Measurements from ENCODE around the gene IL3RA.

IL3RA gene

DNA sequence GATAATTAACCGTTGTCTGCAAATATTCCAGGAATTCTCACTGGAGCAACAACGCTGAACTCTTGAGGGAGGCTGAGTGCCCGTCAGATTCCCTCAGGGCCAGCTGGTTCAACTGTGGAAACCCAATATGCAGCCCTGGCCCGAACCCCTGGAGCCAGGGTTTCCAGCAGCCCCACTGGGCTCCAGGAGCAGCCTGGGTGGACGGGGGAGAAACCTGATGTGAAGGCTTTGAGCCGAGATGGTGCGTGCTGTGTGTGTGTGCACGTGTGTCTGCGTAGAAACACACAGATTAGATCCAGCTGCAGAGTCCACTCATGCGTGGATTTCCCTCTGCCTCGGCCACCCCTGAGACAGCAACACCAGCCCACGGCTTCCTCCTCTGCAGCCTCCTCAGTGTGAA is 74.7 kb downstream of the IL3RA start:
- FAIRE-seq = no peak
- DNase-seq (ENCODE audit: insufficient read length) = no peak
- TF ChIP-seq POLR2AphosphoS5 (IDR thresholded peaks at IDR 0.05; ENCODE audit: low read depth, low read length) = no peak

- FAIRE-seq (no peak), DNase-seq (ENCODE audit: insufficient read length) (no peak)
- TF ChIP-seq POLR2AphosphoS5 (IDR thresholded peaks at IDR 0.05; ENCODE audit: low read depth, low read length) (no peak), POLR2A (IDR thresholded peaks at IDR 0.05; ENCODE audit: low read depth, low read length) (no peak), TAF1 (IDR thresholded peaks at IDR 0.05; ENCODE audit: borderline replicate concordance, low read depth, low read length) (no peak)
Measured at GRCh38 chrX:1412551-1413161, 76.1 kb downstream of the IL3RA start.

DNA sequence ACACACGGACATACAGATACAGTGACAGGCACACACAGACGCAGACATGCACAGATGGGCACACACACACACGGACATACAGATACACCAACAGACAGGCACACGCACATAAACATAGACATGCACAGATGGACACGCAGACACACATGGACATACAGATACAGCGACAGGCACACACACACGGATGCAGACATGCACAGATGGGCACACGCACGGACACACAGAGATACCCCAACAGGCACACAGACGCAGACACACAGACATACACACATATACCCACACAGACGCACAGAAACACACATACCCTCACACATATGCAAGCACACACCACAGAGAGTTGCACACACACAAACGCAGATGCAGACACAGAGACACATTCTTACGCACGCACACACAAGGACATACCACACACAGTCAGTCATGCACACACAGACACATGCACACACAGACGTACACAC is 79.8 kb downstream of the IL3RA start:
- no peak for FAIRE-seq
- DNase-seq (ENCODE audit: insufficient read length) = no peak
- TF ChIP-seq TAF1 (IDR thresholded peaks at IDR 0.05; ENCODE audit: borderline replicate concordance, low read depth, low read length) = no peak
- TF ChIP-seq POLR2AphosphoS5 (IDR thresholded peaks at IDR 0.05; ENCODE audit: low read depth, low read length) = 0 out of 2 replicates have a peak, but pooled peaks have one; percentile 13

GRCh38 chrX:1416965-1417760 is 80.6 kb downstream of the IL3RA start:
- peak; percentile 27 for FAIRE-seq
- TF ChIP-seq TAF1 (IDR thresholded peaks at IDR 0.05; ENCODE audit: borderline replicate concordance, low read depth, low read length) = no peak
- TF ChIP-seq POLR2AphosphoS5 (IDR thresholded peaks at IDR 0.05; ENCODE audit: low read depth, low read length) = peak; percentile 57; the same call in 1 of the 2 replicates
- no peak for TF ChIP-seq POLR2A (IDR thresholded peaks at IDR 0.05; ENCODE audit: low read depth, low read length)

GRCh38 chrX:1417921-1418771 is 81.6 kb downstream of the IL3RA start:
- TF ChIP-seq POLR2A (IDR thresholded peaks at IDR 0.05; ENCODE audit: low read depth, low read length) (0 out of 2 replicates have a peak, but pooled peaks have one; percentile 45), TAF1 (IDR thresholded peaks at IDR 0.05; ENCODE audit: borderline replicate concordance, low read depth, low read length) (no peak), POLR2AphosphoS5 (IDR thresholded peaks at IDR 0.05; ENCODE audit: low read depth, low read length) (no peak; the same call in 1 of the 2 replicates)
- no peak for DNase-seq (ENCODE audit: insufficient read length)
- FAIRE-seq = no peak

More at GRCh38 chrX:1416965-1417760, 80.6 kb downstream of the IL3RA start:
- no peak for DNase-seq (ENCODE audit: insufficient read length)

DNA sequence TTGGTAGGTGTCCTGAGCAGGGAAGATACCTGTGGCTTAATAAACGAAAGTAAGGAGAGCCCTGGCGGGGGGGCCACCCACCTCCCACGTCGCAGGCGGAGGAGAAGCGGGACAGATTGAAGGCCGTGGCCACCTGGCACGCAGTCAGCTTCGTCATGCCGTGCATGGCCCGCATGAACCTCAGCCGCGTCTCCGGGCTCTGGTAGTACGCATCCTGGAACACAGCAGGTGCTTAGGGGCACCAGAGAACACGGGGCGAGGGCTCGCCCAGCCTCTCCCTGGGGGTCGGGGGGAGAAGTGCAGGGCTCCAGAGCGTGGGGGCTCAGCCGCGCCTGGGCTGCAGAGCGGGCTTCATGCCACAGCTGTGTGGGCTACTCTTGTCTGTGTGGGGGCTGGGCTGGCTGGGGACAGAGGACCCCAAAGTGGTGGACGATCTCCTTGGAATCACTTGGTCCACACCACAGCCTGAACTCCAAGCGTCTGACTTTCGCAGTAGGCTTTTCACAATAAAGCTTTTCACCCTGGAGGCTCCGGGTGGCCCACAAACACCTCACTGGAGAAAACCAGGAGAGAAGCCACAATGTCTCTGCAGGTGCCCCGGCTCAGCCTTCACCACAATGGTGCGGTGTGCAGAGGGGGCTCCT is 82.4 kb downstream of the IL3RA start:
- FAIRE-seq = no peak
- no peak for DNase-seq (ENCODE audit: insufficient read length)
- TF ChIP-seq POLR2A (IDR thresholded peaks at IDR 0.05; ENCODE audit: low read depth, low read length) (no peak), TAF1 (IDR thresholded peaks at IDR 0.05; ENCODE audit: borderline replicate concordance, low read depth, low read length) (no peak), POLR2AphosphoS5 (IDR thresholded peaks at IDR 0.05; ENCODE audit: low read depth, low read length) (no peak)

DNA sequence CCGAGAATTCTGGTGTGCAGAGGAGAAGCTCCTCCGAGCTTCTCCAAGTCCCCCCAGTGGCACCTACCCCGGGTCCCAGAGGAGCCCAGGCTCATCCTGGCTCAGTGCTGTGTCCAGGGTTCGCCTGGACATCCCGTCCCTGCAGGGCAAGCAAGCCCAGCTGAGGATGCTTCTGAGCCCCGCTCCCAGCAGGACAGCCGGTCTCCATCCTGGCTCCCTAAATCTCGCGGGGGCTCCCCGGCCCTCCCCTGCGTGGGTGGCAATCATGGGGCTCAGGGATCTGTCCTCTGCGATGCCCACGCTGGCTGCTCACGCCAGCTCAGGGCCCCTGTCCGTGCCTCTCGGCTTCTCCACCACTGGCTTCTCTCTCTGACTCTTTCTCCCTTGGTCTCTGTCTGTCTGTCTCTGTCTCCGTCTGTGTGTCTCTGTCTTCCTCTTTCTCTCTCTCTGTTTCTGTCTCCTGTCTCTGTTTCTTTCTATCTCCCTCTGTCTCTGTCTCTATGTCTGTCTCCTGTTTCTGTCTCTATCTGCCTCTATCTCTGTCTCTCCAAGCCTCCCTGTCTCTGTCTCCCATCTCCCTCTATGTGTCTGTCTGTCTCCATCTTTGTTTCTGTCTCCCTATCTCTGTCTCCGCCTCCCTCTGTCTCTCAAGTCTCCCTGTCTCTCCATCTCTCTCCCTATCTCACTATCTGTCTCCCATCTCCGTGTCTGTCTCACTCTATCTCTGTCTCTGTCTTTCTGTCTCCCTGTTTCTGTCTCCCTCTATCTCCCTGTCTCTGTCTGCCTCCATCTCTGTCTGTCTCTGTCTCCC is 83.2 kb downstream of the IL3RA start:
- FAIRE-seq (no peak), DNase-seq (ENCODE audit: insufficient read length) (no peak)
- TF ChIP-seq POLR2AphosphoS5 (IDR thresholded peaks at IDR 0.05; ENCODE audit: low read depth, low read length) (no peak; the same call in 1 of the 2 replicates), TAF1 (IDR thresholded peaks at IDR 0.05; ENCODE audit: borderline replicate concordance, low read depth, low read length) (no peak), POLR2A (IDR thresholded peaks at IDR 0.05; ENCODE audit: low read depth, low read length) (no peak)

DNA sequence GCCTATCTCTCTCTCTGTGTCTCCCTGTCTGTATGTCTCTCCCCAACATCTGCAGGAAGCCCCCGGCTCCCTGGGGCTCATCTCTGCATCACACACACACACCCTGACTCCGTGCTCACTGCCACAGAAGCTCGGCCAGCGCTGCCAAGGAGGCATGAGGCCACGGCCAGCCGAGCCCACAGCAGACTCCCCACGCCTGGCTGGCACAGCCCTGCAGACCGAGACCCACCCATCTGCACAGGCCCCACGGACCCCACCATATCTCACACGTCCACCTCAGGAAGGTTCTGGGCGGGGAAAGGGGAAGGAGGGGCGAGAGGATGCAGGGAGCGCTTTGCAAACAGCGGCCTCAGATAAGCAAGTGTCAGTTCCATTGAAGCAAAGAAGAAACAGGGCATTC is 83.8 kb downstream of the IL3RA start:
- TF ChIP-seq TAF1 (IDR thresholded peaks at IDR 0.05; ENCODE audit: borderline replicate concordance, low read depth, low read length) = no peak
- no peak for TF ChIP-seq POLR2A (IDR thresholded peaks at IDR 0.05; ENCODE audit: low read depth, low read length)
- no peak for TF ChIP-seq POLR2AphosphoS5 (IDR thresholded peaks at IDR 0.05; ENCODE audit: low read depth, low read length)
- DNase-seq (ENCODE audit: insufficient read length) (no peak), FAIRE-seq (peak; percentile 5)

DNA sequence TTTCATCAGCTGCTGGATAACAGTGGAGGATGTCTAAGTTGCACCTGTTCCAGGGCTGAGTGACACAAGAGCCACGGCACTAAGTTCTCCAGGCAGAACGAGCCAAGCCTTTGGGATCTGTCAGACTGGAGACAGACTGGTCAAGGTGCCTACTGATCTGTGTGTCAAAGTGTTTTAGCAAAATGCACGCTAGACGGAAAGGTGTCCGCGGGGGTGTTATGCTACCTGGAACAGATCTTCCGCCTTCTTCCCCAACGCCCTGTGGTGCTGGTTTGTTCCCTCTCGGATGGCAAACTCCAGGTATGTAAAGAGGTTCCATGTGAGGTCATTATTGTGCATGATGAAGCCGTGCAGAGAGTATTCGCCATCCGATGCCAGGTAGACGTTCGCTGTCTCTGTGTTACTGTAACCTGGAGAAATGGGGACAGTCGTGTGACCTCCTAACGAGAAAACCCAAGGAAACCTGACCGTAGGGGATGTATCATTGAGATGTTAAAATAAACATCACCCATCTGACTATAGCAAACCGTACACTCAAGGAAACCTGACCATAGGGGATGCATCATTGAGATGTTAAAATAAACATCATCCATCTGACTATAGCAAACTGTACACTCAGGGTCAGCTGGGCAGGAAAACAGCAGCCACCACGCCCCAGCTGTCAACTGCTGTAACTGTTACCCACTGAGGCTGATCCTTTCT is 85.0 kb downstream of the IL3RA start:
- FAIRE-seq = no peak
- no peak for DNase-seq (ENCODE audit: insufficient read length)

DNA sequence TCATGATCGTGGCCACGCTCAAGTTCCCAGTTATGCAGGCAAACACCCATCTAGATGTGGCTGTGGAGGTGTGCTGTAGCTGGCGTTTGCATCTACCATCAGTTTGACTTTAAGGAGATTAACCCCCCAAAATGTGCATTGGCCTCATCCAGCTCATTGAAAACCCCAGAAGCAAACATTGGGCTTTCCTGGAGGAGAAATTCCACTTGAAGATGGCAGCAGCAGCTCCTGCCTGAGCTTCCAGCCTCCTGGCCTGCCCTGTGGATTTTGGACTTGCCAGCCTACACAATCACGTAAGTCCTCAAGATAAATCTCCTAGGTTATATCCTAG is 85.5 kb downstream of the IL3RA start:
- DNase-seq (ENCODE audit: insufficient read length) = no peak
- FAIRE-seq = no peak
- TF ChIP-seq TAF1 (IDR thresholded peaks at IDR 0.05; ENCODE audit: borderline replicate concordance, low read depth, low read length) = no peak
- TF ChIP-seq POLR2AphosphoS5 (IDR thresholded peaks at IDR 0.05; ENCODE audit: low read depth, low read length) = peak; percentile 28; the same call in 1 of the 2 replicates

More for the DNA sequence above, 85.0 kb downstream of the IL3RA start:
- TF ChIP-seq POLR2AphosphoS5 (IDR thresholded peaks at IDR 0.05; ENCODE audit: low read depth, low read length) (no peak), POLR2A (IDR thresholded peaks at IDR 0.05; ENCODE audit: low read depth, low read length) (no peak), TAF1 (IDR thresholded peaks at IDR 0.05; ENCODE audit: borderline replicate concordance, low read depth, low read length) (no peak)

Measured in GM12892 (cell line).